ENCODE results near the gene SLCO1B3. TPM values are rescaled to one million over a fixed set of nuclear protein-coding genes. Genes with fewer than 3 reads are reported as not detected.

SLCO1B3 gene
- total RNA-seq, 1 experiment from 2014 or later, result not detected

- Mint-ChIP-seq H3K4me1 (no peaks in the 10 kb centered on the region), H3K9me3 (no peaks in the 10 kb centered on the region), H3K27me3 (ENCODE audit: low read depth) (no peaks in the 10 kb centered on the region), H3K27ac (no peak overlapping the region), H3K4me3 (no peak overlapping the region), H3K36me3 (ENCODE audit: insufficient read depth in 1 of 3, low read depth in 3 of 3) (no peaks in the 10 kb centered on the region)
- Histone ChIP-seq H3K56ac (ENCODE audit: insufficient read length, low read depth, low read length) (no peak overlapping the region), H2BK120ac (ENCODE audit: low read depth, low read length, poor library complexity, severe bottlenecking) (no peak overlapping the region), H2BK20ac (ENCODE audit: low read depth, low read length, poor library complexity, severe bottlenecking) (no peak overlapping the region), H2AK5ac (ENCODE audit: insufficient read length, low read length) (no peak overlapping the region), H3K9ac (ENCODE audit: extremely low read depth, insufficient read length, low read length) (no peak overlapping the region), H3K27ac (ENCODE audit: insufficient read length, low read depth, low read length) (no peak overlapping the region), H3K4ac (ENCODE audit: low read depth, low read length) (no peak overlapping the region), H3K27me3 (ENCODE audit: insufficient read depth, low read length) (no peaks in the 10 kb centered on the region), H4K8ac (replicated peaks; ENCODE audit: insufficient read length, low read depth, low read length) (no peak overlapping the region), H3K79me1 (ENCODE audit: insufficient read depth, low read depth, low read length, poor library complexity, severe bottlenecking) (no peaks in the 10 kb centered on the region), H3K4me2 (ENCODE audit: insufficient read depth, insufficient read length, low read length) (no peak overlapping the region), H2BK5ac (ENCODE audit: insufficient read length, low read length) (no peak overlapping the region), H2AFZ (ENCODE audit: low read length) (no peak overlapping the region), H4K20me1 (ENCODE audit: control insufficient read depth, insufficient read depth, insufficient read length) (no peaks in the 10 kb centered on the region), H2BK15ac (ENCODE audit: low read depth, low read length) (no peak overlapping the region), H4K91ac (ENCODE audit: insufficient read length, low read depth, low read length) (no peak overlapping the region), H3K9me3 (ENCODE audit: control insufficient read depth, low read depth, low read length) (no peaks in the 10 kb centered on the region), H3K4me1 (ENCODE audit: insufficient read depth, low read length) (no peaks in the 10 kb centered on the region), H3K79me2 (ENCODE audit: insufficient read depth, low read length) (no peaks in the 10 kb centered on the region), H2BK12ac (ENCODE audit: insufficient read length, low read depth, low read length) (no peak overlapping the region), H3K23me2 (ENCODE audit: insufficient read length, low read depth, low read length, poor library complexity, severe bottlenecking) (no peaks in the 10 kb centered on the region), H4K5ac (ENCODE audit: insufficient read length, low read depth, low read length) (no peak overlapping the region), H3K18ac (ENCODE audit: insufficient read length, low read depth, low read length) (no peak overlapping the region), H3T11ph (ENCODE audit: low read length) (no peak overlapping the region), H3K23ac (ENCODE audit: insufficient read length, low read depth, low read length) (no peak overlapping the region), H3K14ac (ENCODE audit: insufficient read depth, low read length) (no peak overlapping the region)
- TF ChIP-seq, protein P1, sequence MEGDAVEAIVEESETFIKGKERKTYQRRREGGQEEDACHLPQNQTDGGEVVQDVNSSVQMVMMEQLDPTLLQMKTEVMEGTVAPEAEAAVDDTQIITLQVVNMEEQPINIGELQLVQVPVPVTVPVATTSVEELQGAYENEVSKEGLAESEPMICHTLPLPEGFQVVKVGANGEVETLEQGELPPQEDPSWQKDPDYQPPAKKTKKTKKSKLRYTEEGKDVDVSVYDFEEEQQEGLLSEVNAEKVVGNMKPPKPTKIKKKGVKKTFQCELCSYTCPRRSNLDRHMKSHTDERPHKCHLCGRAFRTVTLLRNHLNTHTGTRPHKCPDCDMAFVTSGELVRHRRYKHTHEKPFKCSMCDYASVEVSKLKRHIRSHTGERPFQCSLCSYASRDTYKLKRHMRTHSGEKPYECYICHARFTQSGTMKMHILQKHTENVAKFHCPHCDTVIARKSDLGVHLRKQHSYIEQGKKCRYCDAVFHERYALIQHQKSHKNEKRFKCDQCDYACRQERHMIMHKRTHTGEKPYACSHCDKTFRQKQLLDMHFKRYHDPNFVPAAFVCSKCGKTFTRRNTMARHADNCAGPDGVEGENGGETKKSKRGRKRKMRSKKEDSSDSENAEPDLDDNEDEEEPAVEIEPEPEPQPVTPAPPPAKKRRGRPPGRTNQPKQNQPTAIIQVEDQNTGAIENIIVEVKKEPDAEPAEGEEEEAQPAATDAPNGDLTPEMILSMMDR (conservative IDR thresholded peaks at IDR 0.05), result no peak
- WGBS (ENCODE audit: extremely low coverage, insufficient read length, low lambda C conversion rate), result no CpG with 5 or more reads among the region's 2 CpGs
- no peak for DNase-seq
Observed at GRCh38 chr12:20865873-20866272, 55.4 kb downstream of the SLCO1B3 start.

Measured in H9 (cell line).